Colon (tissue), 2 donors: Measurements from ENCODE around the gene MPV17.
"Not testable (repeated sequence)": the region's sequence is repeated elsewhere in the genome, so short reads cannot be mapped to it uniquely, and the experiment has no call there.

ENCODE experiments used
- FAIRE-seq: peaks from 2 replicates; lab custom pipeline; 2012; peaks lifted over from hg19 to GRCh38; lab: Jason Lieb, UNC
- donor health status: control.
- donor health status: control.

MPV17 gene

DNA sequence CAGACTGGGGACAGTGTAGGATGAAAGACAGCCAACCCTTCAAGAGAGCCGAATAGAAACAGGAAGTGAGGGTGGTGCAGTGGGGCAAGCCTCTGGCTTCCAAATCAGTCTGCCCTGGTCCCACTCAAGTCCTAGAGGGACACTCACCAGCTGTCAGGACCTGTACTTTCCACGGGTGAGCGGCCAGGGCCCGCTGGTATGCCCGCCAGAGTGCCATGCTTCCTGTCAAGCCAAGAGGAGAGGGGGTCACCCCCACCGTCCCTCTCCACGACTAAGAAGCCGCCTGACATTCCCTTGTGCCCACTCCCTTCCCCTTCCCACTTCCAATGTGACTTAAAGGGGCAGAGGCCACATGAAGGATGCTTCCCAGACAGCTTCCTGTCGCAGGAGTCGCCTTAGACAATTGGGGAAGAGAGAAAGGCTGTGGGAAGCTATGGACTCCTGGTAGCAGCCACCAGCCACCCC is 564 bp downstream of the MPV17 start:
- FAIRE-seq: no peak

DNA sequence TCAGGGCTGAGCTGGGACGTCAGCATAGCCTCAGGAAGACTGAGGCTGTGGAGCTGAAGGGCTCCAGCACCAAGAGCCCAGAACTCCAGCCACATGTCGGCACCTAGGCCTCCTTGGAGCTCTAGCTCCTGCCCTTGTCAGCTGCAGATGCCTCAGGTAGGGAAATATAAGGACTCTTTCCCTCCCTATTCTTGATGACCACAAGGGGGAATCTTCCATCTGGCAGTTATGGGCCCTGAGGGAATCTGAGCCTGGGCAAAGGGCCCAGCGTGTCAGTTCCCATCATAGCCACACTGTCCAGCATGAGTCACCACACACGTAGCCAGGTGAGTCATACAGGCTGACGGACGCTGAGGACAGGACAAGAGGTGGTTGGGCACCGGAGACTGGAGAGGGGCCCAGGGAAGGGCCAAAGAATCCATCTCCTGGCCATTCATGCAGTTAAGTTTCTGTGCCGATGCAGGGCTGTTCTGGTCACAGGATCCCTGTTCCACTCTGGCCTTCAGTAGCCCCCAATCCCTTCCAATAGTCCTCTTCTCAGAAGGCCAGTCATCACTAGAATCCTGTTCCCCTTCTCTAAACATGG is 1.8 kb downstream of the MPV17 start:
- FAIRE-seq: no peak

DNA sequence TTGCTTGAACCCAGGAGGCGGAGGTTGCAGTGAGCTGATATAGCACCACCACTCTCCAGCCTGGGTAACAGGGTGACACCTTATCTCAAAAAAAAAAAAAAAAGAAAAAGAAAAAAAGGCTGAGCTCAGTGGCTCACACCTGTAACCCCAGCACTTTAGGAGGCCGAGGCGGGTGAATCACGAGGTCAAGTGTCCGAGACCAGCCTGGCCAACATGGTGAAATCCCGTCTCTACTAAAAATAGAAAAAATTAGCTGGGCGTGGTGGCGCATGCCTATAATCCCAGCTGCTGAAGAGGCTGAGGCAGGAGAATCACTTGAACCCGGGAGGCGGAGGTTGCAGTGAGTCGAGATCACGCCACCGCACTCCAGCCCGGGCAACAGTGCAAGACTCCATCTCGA is 3.1 kb downstream of the MPV17 start:
- FAIRE-seq: not testable (repeated sequence)

DNA sequence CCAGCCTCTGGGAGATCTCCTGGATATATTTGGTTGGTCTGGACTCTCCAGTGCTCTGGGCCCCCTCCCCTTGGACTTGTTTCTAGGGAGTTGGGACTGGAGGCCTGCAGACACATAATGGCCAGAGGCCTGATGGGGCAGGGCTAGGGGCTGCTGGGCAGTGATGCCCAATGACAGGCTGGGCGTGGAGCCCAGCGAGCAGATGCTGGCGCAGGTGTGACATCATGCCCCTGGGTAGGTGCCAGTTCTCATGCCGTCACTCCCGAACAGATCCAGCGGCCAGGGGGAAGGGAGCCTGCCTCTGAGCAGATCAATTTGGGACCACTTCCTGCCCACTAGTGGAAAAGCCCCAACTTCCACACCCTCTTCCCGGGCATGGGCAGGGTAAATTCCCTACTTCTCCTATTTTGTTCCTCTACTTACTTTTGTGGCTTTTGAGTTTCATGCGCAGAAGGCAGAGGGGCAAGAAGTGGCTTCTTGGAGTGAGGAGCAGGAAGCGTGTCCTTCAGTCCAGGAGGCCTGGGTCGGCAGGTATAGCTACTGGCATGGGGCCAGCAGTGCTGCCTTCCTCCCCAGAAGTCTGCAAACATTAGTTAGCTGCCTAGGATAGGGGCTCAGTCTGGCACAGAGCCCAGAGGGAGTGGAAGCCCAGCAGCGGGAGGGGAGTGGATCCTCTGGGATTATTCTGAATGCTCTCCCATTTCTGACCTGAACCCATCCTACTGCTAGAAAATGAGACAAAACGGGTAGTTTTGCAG is 6.1 kb downstream of the MPV17 start:
- FAIRE-seq: no peak

- no peak for FAIRE-seq
These were observed 7.8 kb downstream of the MPV17 start for GRCh38 chr2:27315122-27315521.

DNA sequence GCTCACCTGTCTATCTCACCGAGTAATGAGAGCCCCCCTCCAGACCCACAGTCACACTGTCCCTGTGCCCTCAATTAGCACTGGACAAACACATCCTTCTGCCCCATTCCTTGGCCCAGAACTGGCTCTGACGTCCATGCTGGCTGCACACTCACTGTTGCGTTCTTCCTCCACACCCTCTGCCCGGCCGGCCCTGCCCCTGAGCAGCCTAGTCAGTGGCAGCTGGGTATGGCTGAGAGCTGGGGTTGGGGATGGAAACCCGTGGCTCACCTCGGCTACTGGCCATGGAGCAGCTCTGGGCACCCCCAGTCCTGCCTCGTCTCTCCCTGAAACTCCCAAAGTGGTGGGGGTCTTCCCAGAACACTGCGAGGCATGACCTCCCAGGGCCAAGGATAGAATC is 8.2 kb downstream of the MPV17 start:
- FAIRE-seq: no peak

- FAIRE-seq: no peak
These were observed 8.8 kb downstream of the MPV17 start for GRCh38 chr2:27313882-27314645.

DNA sequence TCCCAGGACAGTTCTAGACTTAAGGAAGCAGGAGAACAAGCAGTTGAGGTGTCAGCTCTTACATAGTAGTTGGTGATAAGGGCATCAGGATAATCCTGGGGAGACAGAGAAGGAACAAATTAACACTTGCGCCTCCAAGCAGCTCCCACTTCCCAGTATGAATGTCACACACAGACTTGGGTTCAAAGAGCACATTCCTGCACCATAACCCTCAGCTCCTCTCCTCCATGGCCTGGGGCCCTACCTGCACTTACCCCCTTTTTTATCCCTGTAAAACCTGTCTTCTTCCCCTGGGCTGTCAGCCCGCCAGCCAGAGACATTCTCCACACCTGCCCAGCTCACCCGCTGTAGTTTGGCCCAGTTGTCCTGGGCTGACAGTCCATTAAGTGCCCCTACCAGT is 10.7 kb downstream of the MPV17 start:
- no peak for FAIRE-seq

- no peak for FAIRE-seq
These were observed 13.2 kb downstream of the MPV17 start for GRCh38 chr2:27309651-27310050.

GRCh38 chr2:27308359-27308881 is 14.5 kb downstream of the MPV17 start, which contains the start of gene UCN:
Gene UCN, minus strand, starts transcription at chr2:27308445. Its CDS starts 550 bp downstream, at chr2:27307895.
- FAIRE-seq: no peak

DNA sequence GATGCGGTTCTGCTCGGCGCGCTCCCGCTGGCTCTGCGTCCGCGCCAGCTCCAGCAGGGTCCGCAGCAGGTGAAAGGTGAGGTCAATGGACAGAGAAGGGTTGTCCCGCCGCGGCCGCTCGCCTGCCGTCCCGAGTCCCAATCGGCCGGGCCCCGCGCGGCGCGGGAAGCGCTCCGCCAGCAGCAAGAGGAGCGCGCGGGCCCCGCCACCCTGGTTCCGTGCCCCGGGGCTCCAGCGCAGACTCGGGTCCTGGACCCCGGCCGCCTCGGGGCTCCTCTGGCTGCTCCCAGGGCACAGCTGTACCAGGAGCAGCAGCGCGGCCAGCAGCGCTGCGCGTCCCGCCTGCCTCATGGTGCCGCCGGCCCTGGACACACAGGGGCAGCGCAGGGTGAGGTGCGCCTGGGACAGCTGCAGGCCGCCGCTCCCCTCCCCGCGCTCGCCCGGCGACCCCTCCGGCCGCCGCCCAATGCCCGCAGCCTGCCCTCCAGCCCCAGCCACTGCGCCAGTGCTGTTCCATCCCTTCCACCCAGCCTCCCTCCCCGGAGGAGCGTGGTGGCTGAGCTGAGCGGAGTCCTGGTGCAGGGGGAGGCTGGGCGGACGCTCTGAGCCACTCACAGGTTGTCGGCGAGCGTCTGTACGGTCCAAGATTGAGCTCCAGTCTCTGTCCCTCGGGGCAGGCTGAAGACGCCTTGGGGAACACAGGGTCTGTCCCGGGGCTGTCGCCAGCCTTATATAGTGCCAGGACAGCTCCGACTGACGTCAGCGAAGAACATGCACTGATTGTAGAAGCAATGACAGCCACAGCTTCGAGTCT is 15.1 kb downstream of the MPV17 start:
- no peak for FAIRE-seq

DNA sequence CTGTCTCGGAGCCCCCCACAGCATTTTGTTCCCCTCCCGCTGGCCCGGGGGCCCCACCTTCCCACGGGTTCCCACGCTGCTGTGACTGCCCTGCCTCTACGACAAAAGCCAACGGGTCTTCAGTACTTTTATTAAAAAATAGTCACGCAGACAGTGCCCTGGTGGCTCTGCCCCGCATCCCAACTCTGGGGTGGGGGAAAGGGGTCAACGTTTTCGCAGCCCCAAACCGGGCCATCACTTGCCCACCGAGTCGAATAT is 15.7 kb downstream of the MPV17 start:
- no peak for FAIRE-seq

GRCh38 chr2:27306573-27307286 is 16.2 kb downstream of the MPV17 start:
- no peak for FAIRE-seq

DNA sequence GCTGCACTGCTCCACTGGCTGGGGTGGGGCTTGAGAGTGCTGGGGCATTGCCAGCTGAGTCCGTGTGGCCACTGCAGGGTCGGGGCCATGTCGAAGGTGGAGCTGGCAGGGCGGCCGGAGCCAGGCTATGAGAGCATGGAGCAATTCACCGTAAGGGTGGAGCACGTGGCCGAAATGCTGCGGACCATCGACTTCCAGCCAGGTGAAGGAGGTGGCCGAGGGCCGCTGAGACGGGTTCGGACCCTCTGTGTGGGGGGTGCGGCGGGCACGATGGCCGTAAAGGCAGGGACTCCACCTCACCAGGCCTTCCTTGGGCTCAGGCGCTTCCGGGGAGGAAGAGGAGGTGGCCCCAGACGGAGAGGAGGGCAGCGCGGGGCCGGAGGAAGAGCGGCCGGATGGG is 16.8 kb downstream of the MPV17 start:
- no peak for FAIRE-seq

DNA sequence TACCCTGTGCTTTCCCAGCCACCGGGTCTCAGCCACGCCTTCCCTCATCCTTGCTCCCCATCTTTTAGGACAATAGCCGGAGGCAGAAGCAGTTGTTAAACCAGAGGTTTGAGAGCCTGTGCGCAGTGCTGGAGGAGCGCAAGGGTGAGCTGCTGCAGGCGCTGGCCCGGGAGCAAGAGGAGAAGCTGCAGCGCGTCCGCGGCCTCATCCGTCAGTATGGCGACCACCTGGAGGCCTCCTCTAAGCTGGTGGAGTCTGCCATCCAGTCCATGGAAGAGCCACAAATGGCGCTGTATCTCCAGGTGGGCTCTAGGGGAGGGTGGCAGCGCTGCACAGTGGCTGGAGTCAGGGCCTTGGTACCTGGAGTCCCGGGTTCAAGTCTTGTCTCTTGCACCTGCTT is 17.4 kb downstream of the MPV17 start:
- FAIRE-seq: no peak

DNA sequence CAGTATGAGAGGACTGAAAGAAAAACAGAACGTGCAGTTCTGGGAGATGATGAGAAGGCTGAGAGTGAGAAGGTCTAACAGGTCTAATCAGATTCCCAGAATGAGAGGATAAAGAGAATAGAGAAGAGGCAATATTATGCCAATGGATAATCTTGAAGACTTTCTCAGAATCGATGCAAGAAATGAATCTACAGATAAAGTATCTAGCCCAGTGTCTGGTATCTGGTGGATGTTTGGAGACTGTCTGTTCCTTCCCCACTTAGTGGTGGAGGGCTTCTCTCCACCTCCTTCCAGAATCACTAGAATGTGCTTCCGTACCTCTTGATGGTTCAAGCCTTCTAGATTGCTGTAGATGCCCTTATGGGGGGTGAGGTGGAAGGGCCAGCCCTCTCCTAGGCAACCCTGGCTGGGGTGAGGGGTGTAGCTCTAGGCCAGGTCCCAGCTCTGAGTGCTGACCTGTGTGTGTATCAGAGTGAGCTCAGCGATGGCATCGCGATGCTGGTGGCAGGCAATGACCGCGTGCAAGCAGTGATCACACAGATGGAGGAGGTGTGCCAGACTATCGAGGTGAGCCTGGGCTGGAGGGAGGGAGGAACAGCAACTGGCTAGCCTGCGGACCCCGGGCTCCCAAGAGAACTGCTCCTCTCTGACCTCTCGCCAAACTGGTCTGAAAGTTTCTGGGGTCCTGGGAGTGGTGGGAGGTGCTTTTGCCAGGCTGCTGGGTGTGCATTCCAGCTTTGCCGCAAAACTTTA is 18.2 kb downstream of the MPV17 start:
- FAIRE-seq: no peak

GRCh38 chr2:27303093-27304025 is 19.5 kb downstream of the MPV17 start:
- FAIRE-seq: peak; percentile 66

- FAIRE-seq: not testable (repeated sequence)
These were observed 22.3 kb downstream of the MPV17 start for GRCh38 chr2:27300606-27301005.

GRCh38 chr2:27298391-27299080 is 24.4 kb downstream of the MPV17 start:
- no peak for FAIRE-seq
